Trophoblast cell (in vitro differentiated cells and primary cell): ENCODE results near the gene CLDN24.

ENCODE experiments used
- DNase-seq, 2 donors: peaks; one replicate each; pipeline ENCODE4 v3.0.0-alpha.2; 2016
- H2AFZ ChIP-seq: 2 replicates; pipeline ENCODE4 v1.6.1; 2013; ENCODE audit warnings: low read length, moderate library complexity, mild to moderate bottlenecking; ENCODE audit not compliant: insufficient read depth, poor library complexity
- H2AK5ac ChIP-seq: 2 replicates; pipeline ENCODE4 v1.6.1; 2013; ENCODE audit warnings: mild to moderate bottlenecking, low read length
- H2BK120ac ChIP-seq: 2 replicates; pipeline ENCODE4 v1.6.1; 2013; ENCODE audit warnings: low read length, mild to moderate bottlenecking, moderate library complexity; ENCODE audit not compliant: insufficient read depth, poor library complexity
- H2BK12ac ChIP-seq: 2 replicates; pipeline ENCODE4 v1.6.1; 2013; ENCODE audit warnings: mild to moderate bottlenecking, low read length, moderate library complexity
- H2BK5ac ChIP-seq: 2 replicates; pipeline ENCODE4 v1.6.1; 2013; ENCODE audit warnings: low read length, low read depth, moderate library complexity, mild to moderate bottlenecking; ENCODE audit not compliant: poor library complexity
- H3K14ac ChIP-seq: 2 replicates; pipeline ENCODE4 v1.6.1; 2013; ENCODE audit warnings: mild to moderate bottlenecking, low read length
- H3K18ac ChIP-seq: 2 replicates; pipeline ENCODE4 v1.6.1; 2013; ENCODE audit warnings: mild to moderate bottlenecking, low read length
- H3K23ac ChIP-seq: 2 replicates; pipeline ENCODE4 v1.6.1; 2013; ENCODE audit warnings: low read length
- H3K27ac ChIP-seq: 2 replicates; pipeline ENCODE4 v1.5.1; 2013; ENCODE audit warnings: low read depth, mild to moderate bottlenecking, inconsistent platforms, low read length, moderate library complexity
- H3K27me3 ChIP-seq: 2 replicates; pipeline ENCODE4 v1.6.1; 2013; ENCODE audit warnings: inconsistent platforms, mild to moderate bottlenecking, low read length, moderate library complexity; ENCODE audit not compliant: insufficient read depth
- H3K36me3 ChIP-seq, 2 experiments: 1 replicate in 1 of 2; 2 replicates in 1 of 2; pipeline ENCODE4 v1.6.1; 2013; ENCODE audit warnings: low read length in 2 of 2, mild to moderate bottlenecking in 2 of 2, moderate library complexity in 1 of 2; ENCODE audit not compliant: insufficient read depth in 2 of 2, control insufficient read depth in 1 of 2
- H3K4ac ChIP-seq: 2 replicates; pipeline ENCODE4 v1.6.1; 2013; ENCODE audit warnings: low read depth, mild to moderate bottlenecking, low read length, moderate library complexity
- H3K4me1 ChIP-seq, 2 experiments: 1 replicate in 1 of 2; 2 replicates in 1 of 2; pipeline ENCODE4 v1.6.1; 2013; ENCODE audit warnings: low read length in 2 of 2, mild to moderate bottlenecking in 2 of 2, moderate library complexity in 1 of 2; ENCODE audit not compliant: insufficient read depth in 2 of 2, control insufficient read depth in 1 of 2
- H3K4me2 ChIP-seq: 2 replicates; pipeline ENCODE4 v1.6.1; 2013; ENCODE audit warnings: inconsistent platforms, mild to moderate bottlenecking, low read length, moderate library complexity
- H3K4me3 ChIP-seq: 2 replicates; pipeline ENCODE4 v1.5.1; 2013; ENCODE audit warnings: mild to moderate bottlenecking, low read depth, low read length, inconsistent platforms
- H3K79me1 ChIP-seq: one replicate; pipeline ENCODE4 v1.6.1; 2013; ENCODE audit warnings: low read length
- H3K79me2 ChIP-seq: 2 replicates; pipeline ENCODE4 v1.6.1; 2013; ENCODE audit warnings: low read length, mild to moderate bottlenecking; ENCODE audit not compliant: control insufficient read depth, insufficient read depth, poor library complexity
- H3K9ac ChIP-seq: 2 replicates; pipeline ENCODE4 v1.6.1; 2013; ENCODE audit warnings: mild to moderate bottlenecking, low read length
- H3K9me3 ChIP-seq: 2 replicates; pipeline ENCODE4 v1.6.1; 2013; ENCODE audit warnings: low read depth, mild to moderate bottlenecking, control low read depth, inconsistent platforms, low read length; ENCODE audit not compliant: insufficient read depth
- H4K12ac ChIP-seq: 2 replicates; pipeline ENCODE4 v1.6.1; 2013; ENCODE audit warnings: low read depth, mild to moderate bottlenecking, low read length, moderate library complexity
- H4K8ac ChIP-seq: 2 replicates; pipeline ENCODE4 v1.6.1; 2013; ENCODE audit warnings: low read depth, mild to moderate bottlenecking, low read length, moderate library complexity
- H4K91ac ChIP-seq: one replicate; pipeline ENCODE4 v1.6.1; 2013; ENCODE audit warnings: low read depth, mild to moderate bottlenecking, low read length, moderate library complexity
- WGBS: extraction: QIAGEN DNeasy Blood & Tissue Kit; methylation state at CpG from one replicate; pipeline ENCODE4 v1.1.7; 2013; ENCODE audit warnings: missing lambda C conversion rate; ENCODE audit not compliant: insufficient read length, insufficient coverage; ENCODE audit errors: extremely low coverage; 5-methylcytosine and 5-hydroxymethylcytosine counted together

CLDN24 gene

GRCh38 chr4:183358215-183358755, 36.1 kb upstream of the CLDN24 start:
- Histone ChIP-seq H4K12ac (no peak overlapping the region), H3K14ac (no peak overlapping the region), H3K4me1 (no peaks in the 10 kb centered on the region), H2BK12ac (no peak overlapping the region), H2AK5ac (no peak overlapping the region), H3K79me1 (no peaks in the 10 kb centered on the region), H2BK5ac (no peak overlapping the region), H3K9ac (no peak overlapping the region), H3K36me3 (no peaks in the 10 kb centered on the region), H3K27me3 (no peaks in the 10 kb centered on the region), H3K79me2 (no peaks in the 10 kb centered on the region), H3K4me2 (no peak overlapping the region), H3K27ac (no peak overlapping the region), H3K4me3 (no peak overlapping the region), H3K9me3 (peaks cover 2% of the 10 kb centered on the region), H3K4ac (no peak overlapping the region), H4K91ac (no peak overlapping the region), H4K8ac (no peak overlapping the region), H3K23ac (no peak overlapping the region), H3K18ac (no peak overlapping the region), H2AFZ (no peak overlapping the region), H2BK120ac (no peak overlapping the region)
- DNase-seq: no peak
- WGBS: no CpG with 5 or more reads among the region's 13 CpGs

GRCh38 chr4:183356931-183357675, 34.9 kb upstream of the CLDN24 start:
- Histone ChIP-seq H3K27ac (no peak overlapping the region), H3K14ac (no peak overlapping the region), H3K36me3 (no peaks in the 10 kb centered on the region), H3K27me3 (no peaks in the 10 kb centered on the region), H3K18ac (no peak overlapping the region), H3K9me3 (peaks cover 2% of the 10 kb centered on the region), H2BK5ac (no peak overlapping the region), H4K8ac (no peak overlapping the region), H3K4me3 (no peak overlapping the region), H3K4me2 (no peak overlapping the region), H3K79me1 (no peaks in the 10 kb centered on the region), H2BK120ac (no peak overlapping the region), H2AFZ (no peak overlapping the region), H2AK5ac (no peak overlapping the region), H3K79me2 (no peaks in the 10 kb centered on the region), H4K12ac (no peak overlapping the region), H3K23ac (no peak overlapping the region), H2BK12ac (no peak overlapping the region), H3K9ac (peak overlapping the region; percentile 35), H3K4me1 (no peaks in the 10 kb centered on the region), H4K91ac (no peak overlapping the region), H3K4ac (no peak overlapping the region)
- WGBS: no CpG with 5 or more reads among the region's 20 CpGs
- DNase-seq: peak; percentile 10 to 17

GRCh38 chr4:183356173-183356830, 34.1 kb upstream of the CLDN24 start:
- Histone ChIP-seq H3K4me2 (no peak overlapping the region), H2AK5ac (no peak overlapping the region), H3K23ac (no peak overlapping the region), H2BK5ac (no peak overlapping the region), H2BK12ac (no peak overlapping the region), H3K9me3 (peaks cover 2% of the 10 kb centered on the region), H3K18ac (no peak overlapping the region), H3K4me1 (no peaks in the 10 kb centered on the region), H2AFZ (no peak overlapping the region), H3K9ac (no peak overlapping the region), H3K4me3 (no peak overlapping the region), H3K79me1 (no peaks in the 10 kb centered on the region), H2BK120ac (no peak overlapping the region), H4K8ac (no peak overlapping the region), H4K12ac (no peak overlapping the region), H3K27ac (no peak overlapping the region), H3K4ac (no peak overlapping the region), H3K36me3 (no peaks in the 10 kb centered on the region), H3K27me3 (no peaks in the 10 kb centered on the region), H4K91ac (no peak overlapping the region), H3K14ac (no peak overlapping the region), H3K79me2 (no peaks in the 10 kb centered on the region)
- 100% methylated on average over 1 of the region's 20 CpGs for WGBS
- DNase-seq: no peak

- Histone ChIP-seq H3K79me1 (no peaks in the 10 kb centered on the region), H3K4me3 (no peak overlapping the region), H3K14ac (no peak overlapping the region), H3K4ac (no peak overlapping the region), H4K12ac (no peak overlapping the region), H3K23ac (no peak overlapping the region), H3K27ac (no peak overlapping the region), H3K27me3 (no peaks in the 10 kb centered on the region), H4K91ac (no peak overlapping the region), H3K18ac (no peak overlapping the region), H4K8ac (no peak overlapping the region), H3K9ac (no peak overlapping the region), H2BK5ac (no peak overlapping the region), H2AK5ac (no peak overlapping the region), H2AFZ (no peak overlapping the region), H3K36me3 (no peaks in the 10 kb centered on the region), H3K9me3 (peaks cover 2% of the 10 kb centered on the region), H3K4me2 (no peak overlapping the region), H3K79me2 (no peaks in the 10 kb centered on the region), H2BK12ac (no peak overlapping the region), H3K4me1 (no peaks in the 10 kb centered on the region), H2BK120ac (no peak overlapping the region)
- DNase-seq: no peak
- WGBS: no CpG with 5 or more reads among the region's 4 CpGs
Observed at GRCh38 chr4:183355405-183355804, 33.2 kb upstream of the CLDN24 start.
